ENCODE results near the gene IFI27L2.
"Not testable (repeated sequence)": the region's sequence is repeated elsewhere in the genome, so short reads cannot be mapped to it uniquely, and the experiment has no call there.

IFI27L2 gene

GRCh38 chr14:94129111-94129757 lies at the start of gene IFI27L2:
Gene IFI27L2, minus strand, starts transcription at chr14:94129604. Its CDS starts 40 bp downstream, at chr14:94129564.
- peak; percentile 71 for DNase-seq

- no peak for DNase-seq
Observed at GRCh38 chr14:94177806-94178205, 48.4 kb upstream of the IFI27L2 start.

- DNase-seq, result no peak
Observed at GRCh38 chr14:94176808-94177207, 47.4 kb upstream of the IFI27L2 start.

- no peak for DNase-seq
Observed at GRCh38 chr14:94175747-94176146, 46.3 kb upstream of the IFI27L2 start.

- DNase-seq, result no peak
Observed at GRCh38 chr14:94175011-94175745, 45.8 kb upstream of the IFI27L2 start.

- DNase-seq, result no peak
Observed at GRCh38 chr14:94174604-94175010, 45.2 kb upstream of the IFI27L2 start.

DNA sequence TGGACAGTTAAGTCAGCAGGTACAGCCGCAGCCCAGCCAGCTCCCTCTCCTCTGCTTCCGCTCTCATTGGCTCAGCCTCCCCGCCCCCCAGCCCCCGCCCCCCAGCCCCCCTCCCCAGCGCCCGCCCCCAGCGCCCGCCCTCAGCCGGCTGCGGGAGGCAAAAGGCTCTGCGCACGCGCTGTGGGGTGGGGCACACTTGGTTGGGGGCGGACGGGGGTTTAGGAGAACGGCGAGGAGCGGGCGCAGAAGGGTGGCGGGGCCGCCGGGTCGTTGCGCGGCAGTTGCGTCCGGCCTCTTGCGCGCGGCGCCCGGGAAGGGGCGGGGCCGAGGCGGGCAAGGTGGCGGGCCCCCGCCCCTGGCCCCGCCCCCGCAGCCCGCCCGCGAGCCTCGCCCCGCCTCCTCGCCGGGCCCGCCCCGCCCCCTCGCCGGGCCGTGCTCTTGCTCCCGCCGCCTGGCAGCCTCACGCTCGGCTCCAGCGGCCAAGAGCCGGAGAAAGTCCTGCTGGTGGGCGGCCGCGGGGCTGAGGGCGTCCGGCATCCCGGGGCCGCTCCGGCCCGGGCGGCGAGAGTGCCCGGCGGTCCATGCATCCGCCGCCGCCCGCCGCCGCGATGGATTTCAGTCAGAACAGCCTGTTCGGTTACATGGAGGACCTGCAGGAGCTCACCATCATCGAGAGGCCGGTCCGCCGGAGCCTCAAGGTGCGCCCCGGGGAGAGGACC lies 44.6 kb upstream of the IFI27L2 start, which contains the start of gene PPP4R4:
TSS of gene PPP4R4 (plus strand) at position 438 of the 719 bp plus-strand sequence. CDS start at position 582, 144 bp downstream.
- DNase-seq, result peak; percentile 87

GRCh38 chr14:94173471-94173884 lies 44.1 kb upstream of the IFI27L2 start:
- DNase-seq, result no peak

DNA sequence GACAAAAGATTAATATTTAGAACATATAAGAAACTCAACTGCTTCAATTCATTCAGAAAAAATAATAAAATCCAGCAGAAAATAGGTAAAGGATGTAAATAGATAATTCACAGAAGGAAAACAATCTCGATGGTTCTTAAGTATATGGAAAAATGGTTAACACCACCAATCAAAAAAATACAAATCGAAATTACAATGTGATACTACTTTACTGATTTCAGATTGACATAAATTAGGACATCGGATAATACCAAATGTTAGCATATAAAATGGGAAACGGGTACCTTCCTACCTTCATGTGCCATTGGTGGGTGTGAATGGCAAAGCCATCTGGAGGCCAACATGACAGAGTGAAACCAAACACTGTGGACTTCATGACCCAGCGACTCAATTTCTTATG lies 43.1 kb upstream of the IFI27L2 start:
- no peak for DNase-seq

GRCh38 chr14:94171208-94171607 lies 41.8 kb upstream of the IFI27L2 start:
- no peak for DNase-seq

- no peak for DNase-seq
Observed at GRCh38 chr14:94170136-94170535, 40.7 kb upstream of the IFI27L2 start.

DNA sequence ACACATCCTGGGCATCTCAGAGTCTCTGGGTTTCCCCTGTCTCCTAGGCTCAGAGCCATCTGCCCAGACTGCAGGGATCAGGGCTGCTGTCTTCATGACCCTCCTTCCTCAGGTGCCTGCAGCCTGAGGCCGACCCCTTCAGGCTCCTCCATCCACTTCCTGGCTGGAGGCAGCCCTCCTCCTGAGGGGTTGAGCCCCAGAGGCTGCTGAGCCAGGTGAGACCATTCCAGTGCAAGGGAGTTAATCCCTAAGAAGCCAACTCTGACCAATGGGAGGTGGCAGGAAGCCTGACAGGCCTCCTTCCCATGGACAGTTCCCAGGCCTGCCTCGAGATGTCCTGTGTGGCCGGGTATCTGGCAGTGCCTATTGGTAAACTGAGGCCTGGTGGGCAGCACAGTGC lies 36.3 kb upstream of the IFI27L2 start:
- no peak for DNase-seq

DNA sequence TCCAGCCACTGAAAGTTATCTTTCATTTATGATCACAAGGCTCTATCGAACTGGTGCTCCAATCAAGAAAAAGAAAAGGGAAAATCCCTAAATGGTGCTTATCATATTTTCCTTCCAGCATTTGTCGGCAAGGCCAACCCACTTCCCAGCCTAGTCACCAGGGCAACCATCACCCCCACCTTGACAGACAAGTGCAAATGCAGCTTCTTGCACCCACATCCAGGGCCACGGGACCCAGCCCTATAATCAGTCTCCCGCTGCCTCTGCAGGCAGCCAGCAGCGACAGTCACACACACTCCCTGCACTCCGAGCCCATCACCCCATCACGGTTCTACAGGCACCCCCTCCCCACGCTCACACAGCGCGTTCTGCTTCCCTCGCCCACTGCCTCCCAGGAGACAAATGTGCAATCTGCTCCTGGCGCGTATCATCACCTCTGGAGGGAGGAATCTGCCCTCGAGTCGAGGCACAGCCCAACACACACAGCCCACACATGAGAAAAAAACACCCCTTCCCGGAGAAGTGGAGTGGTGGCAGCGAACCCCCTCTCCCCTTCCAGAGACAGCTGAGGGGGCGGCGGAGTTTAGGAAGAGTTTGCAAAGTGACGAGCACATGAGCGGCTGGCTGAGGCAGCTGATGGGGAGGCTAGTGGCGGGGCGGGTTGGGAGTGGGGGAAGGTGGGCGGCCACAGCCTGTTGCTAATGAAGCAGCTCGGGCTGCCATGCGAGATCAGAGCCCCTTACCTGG lies 35.5 kb upstream of the IFI27L2 start:
- no peak for DNase-seq

- DNase-seq, result no peak
Observed at GRCh38 chr14:94163796-94164195, 34.4 kb upstream of the IFI27L2 start.

- no peak for DNase-seq
Observed at GRCh38 chr14:94162466-94162865, 33.1 kb upstream of the IFI27L2 start.

GRCh38 chr14:94161981-94162380 lies 32.6 kb upstream of the IFI27L2 start:
- no peak for DNase-seq

- no peak for DNase-seq
Observed at GRCh38 chr14:94161058-94161457, 31.7 kb upstream of the IFI27L2 start.

- DNase-seq, result no peak
Observed at GRCh38 chr14:94158239-94158883, 29.0 kb upstream of the IFI27L2 start.

DNA sequence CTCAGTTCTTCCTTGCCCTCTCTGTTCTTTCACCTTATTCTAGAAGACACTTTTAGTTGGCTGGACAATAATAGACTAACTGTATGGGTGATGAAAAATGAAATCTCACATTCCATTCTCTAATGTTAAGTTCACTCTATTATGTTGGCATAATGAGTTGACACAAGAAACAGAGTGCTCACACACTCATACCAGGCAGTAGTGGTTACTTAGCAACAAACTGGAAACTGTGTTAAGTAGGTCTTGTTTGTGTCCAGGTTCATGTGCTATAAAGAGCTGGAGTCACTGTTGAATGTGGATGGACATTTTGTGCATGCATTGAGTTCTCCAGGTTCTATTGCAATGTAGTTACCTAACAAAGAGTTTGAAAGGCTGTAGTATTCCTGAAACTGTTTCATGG lies 27.8 kb upstream of the IFI27L2 start:
- no peak for DNase-seq

GRCh38 chr14:94156143-94156542 lies 26.7 kb upstream of the IFI27L2 start:
- not testable (repeated sequence) for DNase-seq

DNA sequence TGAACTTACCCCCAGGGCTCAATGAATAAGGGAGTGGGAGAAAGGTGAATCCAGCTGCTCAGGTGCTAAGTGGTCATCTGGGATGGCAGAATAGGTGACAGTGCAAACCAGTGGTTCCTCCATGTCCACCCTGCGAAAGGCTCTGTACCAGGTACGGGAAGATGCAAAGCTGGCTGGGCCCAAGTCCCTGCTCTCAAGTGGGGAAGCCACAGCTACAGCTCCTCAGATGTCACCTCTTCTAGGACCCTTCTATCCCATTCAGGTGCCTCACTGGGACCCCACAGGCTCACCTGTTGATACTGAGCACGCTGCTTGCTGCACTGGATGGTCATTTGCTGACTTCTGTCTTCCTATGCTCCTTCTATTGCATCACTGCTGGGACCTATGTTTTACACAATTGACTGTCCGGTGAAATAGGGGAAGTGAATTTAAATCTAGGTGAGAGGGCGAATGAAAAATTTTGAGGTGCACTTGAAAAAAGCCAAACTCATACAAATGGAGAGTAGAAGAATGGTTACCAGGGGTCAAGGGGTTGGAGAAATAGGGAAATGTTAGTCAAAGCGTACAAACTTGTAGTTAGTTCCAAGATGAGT lies 24.4 kb upstream of the IFI27L2 start:
- no peak for DNase-seq

GRCh38 chr14:94152676-94153075 lies 23.3 kb upstream of the IFI27L2 start:
- DNase-seq, result no peak
